NCI-H1694 treated with DMSO at 0.1 percent for 48 hours (cell line): ENCODE measurements around the gene ZNF420.

Experiments
- DNase-seq: peaks from one replicate; lab custom pipeline; 2025; lab: John Stamatoyannopoulos, UW

Gene ZNF420

DNA sequence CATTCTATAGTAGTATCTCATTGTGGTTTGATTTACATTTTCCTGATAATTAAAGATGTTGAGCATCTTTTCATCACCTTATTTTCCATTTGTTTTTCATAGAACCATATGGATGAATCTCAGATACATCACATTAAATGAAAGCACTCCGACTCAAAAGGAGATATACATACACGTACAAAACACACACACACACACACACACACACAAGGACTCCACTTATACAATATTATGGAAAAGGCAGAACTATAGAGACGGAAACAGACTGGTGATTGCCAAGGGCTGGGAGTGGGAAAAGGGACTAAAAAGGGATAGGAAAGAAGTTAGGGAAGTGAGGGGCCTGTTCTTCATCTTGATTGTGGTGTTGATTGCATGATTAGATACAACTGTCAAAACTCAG lies 70.0 kb downstream of the ZNF420 start:
- DNase-seq: no peak

DNA sequence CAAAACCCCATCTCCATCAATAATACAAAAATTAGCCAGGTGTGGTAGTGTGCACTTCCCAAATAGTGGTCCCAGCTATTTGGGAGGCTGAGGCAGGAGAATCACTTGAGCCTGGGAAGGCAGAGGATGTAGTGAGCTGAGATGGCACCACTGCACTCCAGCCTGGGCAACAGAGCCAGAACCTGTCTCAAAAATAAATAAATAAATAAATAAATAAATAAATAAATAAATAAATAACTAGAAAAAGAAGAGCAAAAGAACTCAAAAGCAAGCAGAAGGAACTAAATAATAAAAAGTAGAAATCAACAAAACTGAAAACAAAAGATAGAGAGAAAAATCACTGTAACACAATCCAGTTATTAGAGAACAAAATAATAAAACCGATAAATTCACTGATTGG lies 81.9 kb downstream of the ZNF420 start:
- no peak for DNase-seq

DNA sequence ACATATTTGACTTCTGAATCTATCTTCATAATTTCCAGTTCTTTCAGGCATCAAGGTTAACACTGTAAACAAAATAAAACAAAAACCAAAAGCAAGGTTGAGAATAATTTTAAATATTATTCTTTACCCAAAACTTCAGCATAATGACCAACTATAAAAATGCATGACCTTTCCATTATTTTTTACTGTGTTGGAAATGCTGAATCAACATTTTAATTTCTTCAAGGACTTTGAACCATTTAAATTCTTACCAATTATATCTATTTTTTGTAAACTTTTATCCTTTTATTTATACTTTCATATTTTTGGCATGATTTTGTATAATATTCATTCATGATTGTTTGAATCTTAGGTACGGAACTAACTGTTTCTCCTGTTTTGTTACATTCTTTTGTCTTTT lies 87.4 kb downstream of the ZNF420 start:
- DNase-seq: no peak

DNA sequence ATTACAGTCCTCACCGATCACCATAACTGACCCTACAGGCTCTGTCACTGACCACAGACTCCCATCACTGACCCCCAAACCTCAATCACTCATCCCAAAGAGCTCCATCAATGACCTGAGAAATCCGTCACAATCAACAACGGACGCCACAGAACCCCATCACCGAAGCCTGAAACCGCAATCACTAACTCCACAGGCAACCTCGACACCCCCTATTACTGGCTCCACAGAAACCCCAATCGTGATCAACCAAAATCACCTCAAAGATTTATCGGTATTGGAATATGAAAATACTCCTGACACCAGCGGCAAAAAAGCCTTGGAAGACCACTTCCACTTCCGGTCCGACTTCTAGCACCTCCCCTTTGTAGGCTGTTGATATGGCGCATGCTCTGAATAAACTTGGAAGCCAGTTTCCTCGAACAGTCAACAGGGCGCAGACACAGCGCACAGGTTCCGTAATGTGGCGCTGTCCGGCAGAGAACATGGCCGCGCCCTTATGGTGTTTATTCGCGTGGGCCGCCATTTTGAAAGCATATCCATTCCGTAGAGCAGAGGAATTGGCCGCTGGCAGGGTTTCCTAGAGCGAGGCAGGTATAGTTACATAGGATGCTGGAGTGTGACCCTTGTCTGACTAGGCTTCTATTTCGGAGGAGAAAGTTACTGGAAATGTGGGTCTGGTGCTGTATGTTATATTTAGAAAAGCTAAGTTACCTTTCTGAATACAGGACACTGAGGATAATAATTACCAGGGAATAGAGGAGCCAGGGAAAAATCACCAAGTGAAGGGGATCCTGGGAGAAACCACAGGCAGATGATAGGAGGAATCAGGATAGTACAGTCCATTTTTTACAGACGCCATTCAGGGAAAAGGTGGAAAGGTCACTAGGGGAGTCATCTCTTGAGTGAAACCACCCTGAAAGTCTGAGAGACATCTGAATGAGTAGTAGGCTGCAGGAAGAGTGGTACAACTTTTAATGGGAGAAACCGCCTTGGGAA lies 94.4 kb downstream of the ZNF420 start, which contains the start of gene ZNF585A:
Gene ZNF585A, minus strand, starts transcription at position 328 of the 999 bp plus-strand sequence. CDS start 2,785 bp downstream, outside the sequence.
- DNase-seq: peak; percentile 89
